Large intestine (tissue), 3 donors: Measurements from ENCODE around the gene COA7. TPM values are rescaled to one million over a fixed set of nuclear protein-coding genes. Genes with fewer than 3 reads are reported as not detected.

Source experiments
- DNase-seq, 2 donors: peaks; one replicate each; pipeline versions ENCODE4 v3.0.0 to v3.0.0-alpha.2; 2013
- H3K27ac ChIP-seq: one replicate; pipeline ENCODE4 v1.5.1; 2013; ENCODE audit warnings: low read length
- H3K27me3 ChIP-seq: 2 replicates; pipeline ENCODE4 v1.6.1; 2013; ENCODE audit warnings: low read length; ENCODE audit not compliant: control insufficient read depth, insufficient read depth
- H3K36me3 ChIP-seq: 2 replicates; pipeline ENCODE4 v1.6.1; 2013; ENCODE audit warnings: low read length; ENCODE audit not compliant: control insufficient read depth, insufficient read depth
- H3K4me1 ChIP-seq: one replicate; pipeline ENCODE4 v1.6.1; 2013; ENCODE audit warnings: low read length; ENCODE audit not compliant: control insufficient read depth, insufficient read depth
- H3K4me3 ChIP-seq: one replicate; pipeline ENCODE4 v1.5.1; 2013; ENCODE audit warnings: low read length
- H3K9me3 ChIP-seq: one replicate; pipeline ENCODE4 v1.6.1; 2013; ENCODE audit warnings: mild to moderate bottlenecking, low read depth, low read length, moderate library complexity; ENCODE audit not compliant: control insufficient read depth
- WGBS: methylation state at CpG from one replicate; pipeline ENCODE4 v1.1.5; 2013; ENCODE audit warnings: low lambda C conversion rate; ENCODE audit not compliant: insufficient coverage; 5-methylcytosine and 5-hydroxymethylcytosine counted together
- polyA plus RNA-seq: library from polyadenylated mRNA; unstranded; fragments of 120-200 nt; gene quantifications from one replicate; pipeline ENCODE4 v1.2.1, GENCODE V29; 2013

COA7 gene
- polyA plus RNA-seq, 1 donor: 19.9 TPM

DNA sequence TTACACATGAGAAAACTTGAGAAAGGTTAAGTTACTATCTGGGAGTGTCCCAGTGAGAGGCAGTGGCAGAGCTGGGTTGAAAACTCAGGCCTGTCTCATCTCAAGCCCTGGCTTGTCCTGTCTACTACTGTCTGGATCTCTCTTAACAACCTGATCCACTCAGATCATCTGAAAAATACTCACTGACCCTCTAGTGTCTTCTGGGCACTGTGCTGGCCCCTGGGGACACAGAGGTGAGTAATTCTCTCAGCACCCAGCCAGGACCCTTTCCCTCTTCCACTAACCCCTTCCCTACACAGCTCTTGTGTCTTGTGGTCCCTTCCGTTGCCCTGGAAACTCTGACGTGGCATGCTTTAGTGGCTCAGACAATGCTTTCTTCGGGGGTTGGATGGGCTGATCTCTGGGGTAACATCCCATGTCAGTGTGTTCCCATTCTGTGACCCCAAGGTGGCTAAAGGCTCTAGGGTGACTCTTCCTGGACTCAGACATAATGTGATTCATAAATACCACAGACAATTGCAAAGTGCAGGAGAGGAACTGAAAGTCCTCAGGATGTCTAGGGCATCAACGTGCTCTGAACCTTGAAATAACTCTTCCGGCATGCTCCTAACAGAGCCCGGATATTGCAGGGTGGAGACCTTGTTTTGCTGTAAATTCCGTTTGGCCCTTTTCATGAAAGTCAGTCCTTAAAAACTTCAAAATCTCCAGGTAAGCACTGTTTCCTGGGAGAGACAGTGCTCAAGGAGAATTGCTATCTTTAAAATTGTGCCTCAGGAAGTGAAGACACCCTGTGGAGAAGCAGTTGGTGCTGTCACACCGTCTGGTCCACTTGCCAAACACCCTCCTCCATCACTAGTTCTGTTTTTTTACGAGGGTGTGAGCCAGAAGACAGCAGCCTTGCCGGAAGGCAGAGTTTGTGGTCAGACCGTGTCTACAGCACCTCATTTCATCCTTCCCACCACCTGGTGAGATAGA is 61.1 kb downstream of the COA7 start:
- H3K36me3 ChIP-seq: no peaks in the 10 kb centered on the region
- no peaks in the 10 kb centered on the region for H3K9me3 ChIP-seq
- H3K27me3 ChIP-seq: peaks cover 24% of the 10 kb centered on the region
- DNase-seq: no peak
- H3K27ac ChIP-seq: no peak overlapping the region
- WGBS: 74% methylated on average over 3 of the region's 11 CpGs
- no peak overlapping the region for H3K4me3 ChIP-seq
- peaks cover 7% of the 10 kb centered on the region for H3K4me1 ChIP-seq

DNA sequence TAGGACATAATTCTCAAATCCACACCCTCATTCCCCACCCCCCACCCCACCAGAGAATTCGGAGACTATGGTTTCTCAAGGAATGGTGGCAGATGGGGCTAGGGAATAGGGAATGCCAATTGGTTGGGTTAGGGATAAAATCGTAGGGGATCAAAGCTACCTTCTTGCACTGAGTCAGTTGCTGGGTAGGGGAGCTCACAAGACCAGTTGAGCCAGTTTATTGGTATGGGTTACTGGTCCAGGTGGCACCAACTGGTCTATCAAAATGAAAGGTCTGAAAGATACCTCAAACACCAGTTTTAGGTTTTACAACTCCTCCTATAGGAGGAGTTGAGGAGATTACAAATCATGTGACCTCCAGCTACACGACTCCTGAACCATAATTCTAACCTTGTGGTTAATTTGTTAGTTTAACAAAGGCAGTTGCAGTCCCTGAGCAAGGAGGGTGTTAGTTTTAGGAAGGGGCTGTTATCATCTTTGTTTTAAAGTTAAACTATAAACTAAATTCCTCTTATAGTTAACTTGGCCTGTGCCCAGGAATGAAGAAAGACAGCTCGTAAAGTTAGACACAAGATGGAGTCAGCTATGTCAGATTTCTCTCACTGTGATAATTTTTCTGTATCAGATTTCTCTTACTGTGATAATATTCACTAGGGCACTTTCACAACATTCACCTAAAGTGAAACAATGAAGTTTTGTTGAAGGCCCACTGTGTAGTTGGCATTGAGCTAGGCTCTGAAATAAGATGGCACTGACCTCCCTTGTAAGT is 62.6 kb downstream of the COA7 start:
- Histone ChIP-seq H3K27me3 (peaks cover 27% of the 10 kb centered on the region), H3K36me3 (no peaks in the 10 kb centered on the region), H3K9me3 (no peaks in the 10 kb centered on the region), H3K27ac (no peak overlapping the region), H3K4me1 (peaks cover 14% of the 10 kb centered on the region), H3K4me3 (no peak overlapping the region)
- no peak for DNase-seq
- WGBS: 40% methylated on average over 1 of the region's 4 CpGs

Other genes starting within 250 kb of the COA7 start
- gene TUT4, start 145.3 kb downstream of the COA7 start, polyA plus RNA-seq: 68.7 TPM
- 38.6 TPM for gene GPX7, start 96.0 kb downstream of the COA7 start, polyA plus RNA-seq
- gene SHISAL2A, start 65.2 kb downstream of the COA7 start, polyA plus RNA-seq: 0.58 TPM
- 13.1 TPM for gene ZYG11B, start 28.1 kb upstream of the COA7 start, polyA plus RNA-seq
- 0.25 TPM for gene ZYG11A, start 144.4 kb upstream of the COA7 start, polyA plus RNA-seq
- 245 TPM for gene ECHDC2, start 223.4 kb upstream of the COA7 start, polyA plus RNA-seq
- 287 TPM for gene SCP2, start 228.9 kb upstream of the COA7 start, polyA plus RNA-seq